Nephron (organoid): ENCODE measurements around the gene SLC25A40.
A peak's percentile ranks its signal among the peaks of the same experiment; 100 is the strongest.
"Not testable (repeated sequence)": the region's sequence is repeated elsewhere in the genome, so short reads cannot be mapped to it uniquely, and the experiment has no call there.

Source experiments
- H3K27ac Mint-ChIP-seq, 3 experiments: 2 replicates each; pipeline ENCODE4 v1.8.0; 2020; ENCODE audit warnings: mixed read lengths in 3 of 3, mild to moderate bottlenecking in 2 of 3, moderate library complexity in 1 of 3
- H3K27me3 Mint-ChIP-seq: 2 replicates; pipeline ENCODE4 v1.8.0; 2021; ENCODE audit warnings: low read depth, mild to moderate bottlenecking, moderate library complexity, mixed read lengths
- H3K36me3 Mint-ChIP-seq: 2 replicates; pipeline ENCODE4 v1.8.0; 2020; ENCODE audit warnings: low read depth, mixed read lengths
- H3K4me1 Mint-ChIP-seq: 2 replicates; pipeline ENCODE4 v1.8.0; 2020; ENCODE audit warnings: mixed read lengths
- H3K4me3 Mint-ChIP-seq, 3 experiments: 2 replicates each; pipeline ENCODE4 v1.8.0; 2020; ENCODE audit warnings: mild to moderate bottlenecking in 3 of 3, mixed read lengths in 3 of 3, moderate library complexity in 2 of 3
- H3K9me3 Mint-ChIP-seq: 2 replicates; pipeline ENCODE4 v1.8.0; 2020; ENCODE audit warnings: mixed read lengths
- CTCF ChIP-seq, 3 experiments: fragments of 200-600 bp; sonication (generic); IDR thresholded peaks; one replicate each; pipeline ENCODE4 v1.5.0; 2021; ENCODE audit warnings: antibody characterized with exemption in 3 of 3; ENCODE audit not compliant: unreplicated experiment in 3 of 3

Gene SLC25A40

GRCh38 chr7:87850836-87851593 lies 25.1 kb downstream of the SLC25A40 start:
- peaks cover 45% of the 10 kb centered on the region for H3K36me3 Mint-ChIP-seq
- no peak overlapping the region for H3K4me3 Mint-ChIP-seq
- H3K27ac Mint-ChIP-seq = no peak overlapping the region
- TF ChIP-seq CTCF (IDR thresholded peaks at IDR 0.05; ENCODE audit: unreplicated experiment in 3 of 3) = no peak
- no peaks in the 10 kb centered on the region for H3K27me3 Mint-ChIP-seq
- H3K9me3 Mint-ChIP-seq = no peaks in the 10 kb centered on the region
- no peaks in the 10 kb centered on the region for H3K4me1 Mint-ChIP-seq

DNA sequence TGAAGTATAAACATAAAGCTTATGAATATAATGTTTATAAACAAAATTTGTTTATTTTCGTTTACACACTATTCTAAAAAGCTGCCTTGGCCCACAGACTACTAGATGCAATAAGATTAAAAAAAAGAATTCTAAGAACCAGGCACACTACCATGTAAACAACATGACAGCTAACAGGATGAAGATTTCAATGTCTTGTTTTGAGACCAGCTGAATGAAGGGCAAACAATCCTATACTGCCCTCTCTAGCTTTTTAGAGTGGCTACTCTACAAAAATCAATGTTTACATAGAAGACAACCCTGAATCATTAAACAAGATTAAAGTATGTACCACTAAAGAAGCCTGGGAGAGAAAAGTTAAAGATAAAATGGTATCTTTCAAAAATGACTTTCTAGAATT lies 38.6 kb downstream of the SLC25A40 start:
- H3K27me3 Mint-ChIP-seq = no peaks in the 10 kb centered on the region
- no peak overlapping the region for H3K27ac Mint-ChIP-seq
- no peaks in the 10 kb centered on the region for H3K9me3 Mint-ChIP-seq
- no peak for TF ChIP-seq CTCF (IDR thresholded peaks at IDR 0.05; ENCODE audit: unreplicated experiment in 3 of 3)
- no peak overlapping the region for H3K4me3 Mint-ChIP-seq
- peaks cover 3% of the 10 kb centered on the region for H3K36me3 Mint-ChIP-seq
- no peaks in the 10 kb centered on the region for H3K4me1 Mint-ChIP-seq

- Mint-ChIP-seq H3K27me3 (no peaks in the 10 kb centered on the region), H3K4me3 (no peak overlapping the region), H3K36me3 (no peaks in the 10 kb centered on the region), H3K9me3 (no peaks in the 10 kb centered on the region), H3K4me1 (no peaks in the 10 kb centered on the region), H3K27ac (peak overlapping the region in 2 of 3 experiments; percentile 8 to 75)
- TF ChIP-seq CTCF (IDR thresholded peaks at IDR 0.05; ENCODE audit: unreplicated experiment in 3 of 3) = no peak
Observed at GRCh38 chr7:87833130-87833529, 43.0 kb downstream of the SLC25A40 start.

GRCh38 chr7:87831097-87831496 lies 45.1 kb downstream of the SLC25A40 start:
- H3K9me3 Mint-ChIP-seq = peaks cover 7% of the 10 kb centered on the region
- H3K36me3 Mint-ChIP-seq = no peaks in the 10 kb centered on the region

GRCh38 chr7:87828383-87828782 lies 47.8 kb downstream of the SLC25A40 start:
- Mint-ChIP-seq H3K9me3 (peaks cover 22% of the 10 kb centered on the region), H3K36me3 (peaks cover 14% of the 10 kb centered on the region)
- H3K4me1 Mint-ChIP-seq, H3K27me3 Mint-ChIP-seq, H3K4me3 Mint-ChIP-seq, H3K27ac Mint-ChIP-seq: not testable (repeated sequence)

More at GRCh38 chr7:87831097-87831496, 45.1 kb downstream of the SLC25A40 start:
- TF ChIP-seq CTCF (IDR thresholded peaks at IDR 0.05; ENCODE audit: unreplicated experiment in 3 of 3) = no peak
- Mint-ChIP-seq H3K4me3 (no peak overlapping the region), H3K27me3 (no peaks in the 10 kb centered on the region), H3K4me1 (no peaks in the 10 kb centered on the region), H3K27ac (peak overlapping the region in 2 of 3 experiments; percentile 56 to 77)

GRCh38 chr7:87825369-87825768 lies 50.8 kb downstream of the SLC25A40 start:
- Mint-ChIP-seq H3K36me3 (peaks cover 14% of the 10 kb centered on the region), H3K9me3 (peaks cover 22% of the 10 kb centered on the region)
- not testable (repeated sequence) for H3K27ac Mint-ChIP-seq, H3K4me1 Mint-ChIP-seq, H3K27me3 Mint-ChIP-seq, H3K4me3 Mint-ChIP-seq

GRCh38 chr7:87822056-87822455 lies 54.1 kb downstream of the SLC25A40 start:
- H3K4me3 Mint-ChIP-seq, H3K27ac Mint-ChIP-seq, H3K4me1 Mint-ChIP-seq, H3K27me3 Mint-ChIP-seq: not testable (repeated sequence)
- Mint-ChIP-seq H3K36me3 (peaks cover 14% of the 10 kb centered on the region), H3K9me3 (peaks cover 22% of the 10 kb centered on the region)
